ENCODE data around the gene PCNX3. TPM values are rescaled to one million over a fixed set of nuclear protein-coding genes. Genes with fewer than 3 reads are reported as not detected.

The PCNX3 gene
- total RNA-seq, 1 donor from 2014 or later = 45.6 TPM

DNA sequence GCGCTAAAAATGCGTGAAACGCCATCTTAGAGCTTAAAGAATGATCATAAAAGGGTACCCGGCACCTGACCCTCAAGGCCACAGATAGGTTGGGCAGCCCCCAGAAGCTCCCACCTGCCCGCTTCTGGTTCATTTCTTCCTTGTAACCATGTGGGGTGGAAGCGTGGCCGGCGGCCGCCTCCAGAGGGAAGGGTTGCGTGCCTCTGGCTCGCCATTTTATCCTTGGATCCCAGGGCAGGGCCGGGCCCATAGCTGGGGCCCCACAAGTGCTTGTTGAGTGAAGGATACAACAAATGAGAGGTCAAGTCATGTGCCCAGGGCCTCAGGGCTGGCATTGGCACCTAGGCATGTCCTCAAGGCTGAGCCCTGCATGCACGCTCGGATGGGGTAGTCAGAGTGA is 5.9 kb downstream of the PCNX3 start:
- FAIRE-seq (no peak), DNase-seq (ENCODE audit: low read depth) (no peak)
- H3K4me1 Mint-ChIP-seq (ENCODE audit: low read depth, unreplicated experiment) = peaks cover 6% of the 10 kb centered on the region
- TF ChIP-seq, protein P1, sequence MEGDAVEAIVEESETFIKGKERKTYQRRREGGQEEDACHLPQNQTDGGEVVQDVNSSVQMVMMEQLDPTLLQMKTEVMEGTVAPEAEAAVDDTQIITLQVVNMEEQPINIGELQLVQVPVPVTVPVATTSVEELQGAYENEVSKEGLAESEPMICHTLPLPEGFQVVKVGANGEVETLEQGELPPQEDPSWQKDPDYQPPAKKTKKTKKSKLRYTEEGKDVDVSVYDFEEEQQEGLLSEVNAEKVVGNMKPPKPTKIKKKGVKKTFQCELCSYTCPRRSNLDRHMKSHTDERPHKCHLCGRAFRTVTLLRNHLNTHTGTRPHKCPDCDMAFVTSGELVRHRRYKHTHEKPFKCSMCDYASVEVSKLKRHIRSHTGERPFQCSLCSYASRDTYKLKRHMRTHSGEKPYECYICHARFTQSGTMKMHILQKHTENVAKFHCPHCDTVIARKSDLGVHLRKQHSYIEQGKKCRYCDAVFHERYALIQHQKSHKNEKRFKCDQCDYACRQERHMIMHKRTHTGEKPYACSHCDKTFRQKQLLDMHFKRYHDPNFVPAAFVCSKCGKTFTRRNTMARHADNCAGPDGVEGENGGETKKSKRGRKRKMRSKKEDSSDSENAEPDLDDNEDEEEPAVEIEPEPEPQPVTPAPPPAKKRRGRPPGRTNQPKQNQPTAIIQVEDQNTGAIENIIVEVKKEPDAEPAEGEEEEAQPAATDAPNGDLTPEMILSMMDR (IDR thresholded peaks at IDR 0.05; ENCODE audit: insufficient read depth, low read depth, low read length) = no peak
- no peak for TF ChIP-seq EZH2 (IDR thresholded peaks at IDR 0.05; ENCODE audit: insufficient read depth, low read length)
- Histone ChIP-seq H3K4me2 (ENCODE audit: low read length) (no peak overlapping the region), H3K4me1 (ENCODE audit: insufficient read depth, low read length) (peaks cover 7% of the 10 kb centered on the region), H3K4me3 (ENCODE audit: insufficient read depth, low read depth, low read length) (no peak overlapping the region), H3K79me2 (ENCODE audit: insufficient read depth, low read length) (peaks cover 51% of the 10 kb centered on the region), H3K36me3 (ENCODE audit: insufficient read depth, low read length) (peaks cover 28% of the 10 kb centered on the region), H2AFZ (ENCODE audit: low read depth, low read length) (no peak overlapping the region), H3K27ac (ENCODE audit: low read depth, low read length) (no peak overlapping the region), H4K20me1 (ENCODE audit: insufficient read depth, low read length) (peaks cover 51% of the 10 kb centered on the region), H3K9me3 (ENCODE audit: insufficient read depth, low read depth, low read length) (no peaks in the 10 kb centered on the region), H3K27me3 (ENCODE audit: insufficient read depth, low read length) (no peaks in the 10 kb centered on the region), H3K9ac (ENCODE audit: low read length) (no peak overlapping the region)
- no peak overlapping the region for H3K4me3 Mint-ChIP-seq (ENCODE audit: unreplicated experiment)
- peaks cover 11% of the 10 kb centered on the region for H3K36me3 Mint-ChIP-seq (ENCODE audit: low read depth, unreplicated experiment)
- H3K9me3 Mint-ChIP-seq (ENCODE audit: unreplicated experiment) = no peaks in the 10 kb centered on the region
- H3K27me3 Mint-ChIP-seq (ENCODE audit: low read depth, unreplicated experiment) = no peaks in the 10 kb centered on the region
- peak overlapping the region; percentile 18 for H3K27ac Mint-ChIP-seq (ENCODE audit: unreplicated experiment)

DNA sequence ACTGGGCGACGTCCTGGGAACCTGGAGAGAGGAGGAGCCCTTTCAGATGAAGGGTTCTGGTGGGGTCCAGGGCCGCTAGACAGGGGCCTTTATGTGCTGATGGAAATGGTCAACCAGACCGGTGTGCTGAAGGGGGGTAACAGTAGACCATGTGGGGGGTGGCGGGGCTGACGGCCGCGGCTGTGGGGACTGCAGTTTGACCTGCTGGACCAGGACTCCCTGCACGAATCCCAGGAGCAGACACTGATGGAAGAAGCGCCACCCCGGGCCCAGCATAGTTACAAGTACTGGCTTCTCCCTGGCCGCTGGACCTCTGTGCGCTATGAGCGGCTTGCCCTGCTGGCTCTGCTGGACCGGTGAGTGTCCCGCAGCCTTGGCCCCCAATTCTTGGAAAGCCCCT is 6.4 kb downstream of the PCNX3 start:
- FAIRE-seq (no peak), DNase-seq (ENCODE audit: low read depth) (no peak)
- TF ChIP-seq EZH2 (IDR thresholded peaks at IDR 0.05; ENCODE audit: insufficient read depth, low read length) = no peak
- TF ChIP-seq, protein P1 (IDR thresholded peaks at IDR 0.05; ENCODE audit: insufficient read depth, low read depth, low read length) = no peak
- Histone ChIP-seq H4K20me1 (ENCODE audit: insufficient read depth, low read length) (peaks cover 48% of the 10 kb centered on the region), H2AFZ (ENCODE audit: low read depth, low read length) (no peak overlapping the region), H3K27ac (ENCODE audit: low read depth, low read length) (no peak overlapping the region), H3K4me1 (ENCODE audit: insufficient read depth, low read length) (peaks cover 1% of the 10 kb centered on the region), H3K79me2 (ENCODE audit: insufficient read depth, low read length) (peaks cover 46% of the 10 kb centered on the region), H3K4me3 (ENCODE audit: insufficient read depth, low read depth, low read length) (no peak overlapping the region), H3K36me3 (ENCODE audit: insufficient read depth, low read length) (peaks cover 26% of the 10 kb centered on the region), H3K9ac (ENCODE audit: low read length) (no peak overlapping the region), H3K4me2 (ENCODE audit: low read length) (no peak overlapping the region), H3K9me3 (ENCODE audit: insufficient read depth, low read depth, low read length) (no peaks in the 10 kb centered on the region), H3K27me3 (ENCODE audit: insufficient read depth, low read length) (no peaks in the 10 kb centered on the region)
- H3K4me1 Mint-ChIP-seq (ENCODE audit: low read depth, unreplicated experiment) = no peaks in the 10 kb centered on the region
- H3K9me3 Mint-ChIP-seq (ENCODE audit: unreplicated experiment) = no peaks in the 10 kb centered on the region
- no peak overlapping the region for H3K4me3 Mint-ChIP-seq (ENCODE audit: unreplicated experiment)
- H3K27me3 Mint-ChIP-seq (ENCODE audit: low read depth, unreplicated experiment) = no peaks in the 10 kb centered on the region
- H3K36me3 Mint-ChIP-seq (ENCODE audit: low read depth, unreplicated experiment) = peaks cover 11% of the 10 kb centered on the region
- H3K27ac Mint-ChIP-seq (ENCODE audit: unreplicated experiment) = no peak overlapping the region

DNA sequence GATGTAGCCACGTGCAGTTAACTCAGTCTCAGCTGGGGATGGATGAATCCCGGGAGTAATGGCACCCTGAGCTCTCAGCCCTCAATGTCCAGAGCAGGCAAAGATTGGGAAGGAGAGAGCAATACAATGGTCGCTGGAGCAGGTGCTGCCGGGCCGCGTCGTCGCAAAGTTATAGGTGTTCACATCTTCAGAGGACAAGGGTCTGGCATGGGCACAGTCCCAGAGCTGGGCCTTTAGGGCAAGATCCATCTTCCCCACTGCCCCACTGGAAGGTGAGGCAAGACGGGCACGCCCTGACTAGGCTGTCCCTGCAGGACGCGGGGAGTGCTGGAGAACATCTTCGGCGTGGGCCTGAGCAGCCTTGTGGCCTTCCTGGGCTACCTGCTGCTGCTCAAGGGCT is 7.6 kb downstream of the PCNX3 start:
- TF ChIP-seq, protein P1 (IDR thresholded peaks at IDR 0.05; ENCODE audit: insufficient read depth, low read depth, low read length) = no peak
- no peak for TF ChIP-seq EZH2 (IDR thresholded peaks at IDR 0.05; ENCODE audit: insufficient read depth, low read length)
- H3K27ac ChIP-seq (ENCODE audit: low read depth, low read length) = no peak overlapping the region
- H3K4me1 Mint-ChIP-seq (ENCODE audit: low read depth, unreplicated experiment) = no peaks in the 10 kb centered on the region
- no peaks in the 10 kb centered on the region for H3K27me3 Mint-ChIP-seq (ENCODE audit: low read depth, unreplicated experiment)
- H3K9ac ChIP-seq (ENCODE audit: low read length) = no peak overlapping the region
- peaks cover 43% of the 10 kb centered on the region for H4K20me1 ChIP-seq (ENCODE audit: insufficient read depth, low read length)
- no peaks in the 10 kb centered on the region for H3K9me3 ChIP-seq (ENCODE audit: insufficient read depth, low read depth, low read length)
- no peak overlapping the region for H3K4me3 ChIP-seq (ENCODE audit: insufficient read depth, low read depth, low read length)
- no peak overlapping the region for H3K27ac Mint-ChIP-seq (ENCODE audit: unreplicated experiment)
- peaks cover 29% of the 10 kb centered on the region for H3K36me3 ChIP-seq (ENCODE audit: insufficient read depth, low read length)
- no peak for DNase-seq (ENCODE audit: low read depth)
- peaks cover 12% of the 10 kb centered on the region for H3K36me3 Mint-ChIP-seq (ENCODE audit: low read depth, unreplicated experiment)
- no peak overlapping the region for H3K4me2 ChIP-seq (ENCODE audit: low read length)
- H3K4me3 Mint-ChIP-seq (ENCODE audit: unreplicated experiment) = peak overlapping the region; percentile 64
- H3K79me2 ChIP-seq (ENCODE audit: insufficient read depth, low read length) = peaks cover 34% of the 10 kb centered on the region
- H3K9me3 Mint-ChIP-seq (ENCODE audit: unreplicated experiment) = no peaks in the 10 kb centered on the region
- no peak for FAIRE-seq
- H2AFZ ChIP-seq (ENCODE audit: low read depth, low read length) = no peak overlapping the region
- H3K4me1 ChIP-seq (ENCODE audit: insufficient read depth, low read length) = no peaks in the 10 kb centered on the region
- no peaks in the 10 kb centered on the region for H3K27me3 ChIP-seq (ENCODE audit: insufficient read depth, low read length)
